Measurements from ENCODE around the gene MEIS2. TPM values are rescaled to one million over a fixed set of nuclear protein-coding genes. Genes with fewer than 3 reads are reported as not detected.

MEIS2 gene
- total RNA-seq, 2 donors from 2014 or later: 7.1 to 9.7 TPM

DNA sequence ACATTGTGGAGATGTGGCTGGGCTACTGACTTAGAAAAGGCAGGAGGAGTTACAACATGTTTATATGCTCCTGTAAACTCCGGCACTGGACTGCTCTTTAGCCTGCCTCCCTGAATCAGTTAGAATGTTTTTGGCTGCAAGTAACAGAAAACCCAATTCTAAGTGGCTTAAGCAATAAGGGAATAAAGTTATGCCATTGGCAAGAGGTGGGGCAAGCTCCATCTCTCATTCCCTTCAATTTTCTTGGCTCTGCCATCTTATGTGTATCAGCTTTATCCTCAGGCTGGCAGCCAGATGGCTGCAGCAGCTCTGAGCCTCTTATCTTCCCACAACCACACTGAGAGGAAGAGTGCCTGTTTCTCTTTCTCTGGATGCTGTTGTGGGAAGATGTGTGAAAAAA lies 22.4 kb upstream of the MEIS2 start:
- no peak overlapping the region for H3K9ac ChIP-seq (ENCODE audit: extremely low read depth, low read length, poor library complexity, severe bottlenecking)
- H3K27ac Mint-ChIP-seq: no peak overlapping the region
- WGBS, 2 experiments (ENCODE audit: insufficient coverage in 1 of 2, insufficient read length in 1 of 2): 94 to 100% methylated on average over 1 of the region's 1 CpG
- peaks cover 16% of the 10 kb centered on the region for H3K4me1 Mint-ChIP-seq
- TF ChIP-seq, protein P1, sequence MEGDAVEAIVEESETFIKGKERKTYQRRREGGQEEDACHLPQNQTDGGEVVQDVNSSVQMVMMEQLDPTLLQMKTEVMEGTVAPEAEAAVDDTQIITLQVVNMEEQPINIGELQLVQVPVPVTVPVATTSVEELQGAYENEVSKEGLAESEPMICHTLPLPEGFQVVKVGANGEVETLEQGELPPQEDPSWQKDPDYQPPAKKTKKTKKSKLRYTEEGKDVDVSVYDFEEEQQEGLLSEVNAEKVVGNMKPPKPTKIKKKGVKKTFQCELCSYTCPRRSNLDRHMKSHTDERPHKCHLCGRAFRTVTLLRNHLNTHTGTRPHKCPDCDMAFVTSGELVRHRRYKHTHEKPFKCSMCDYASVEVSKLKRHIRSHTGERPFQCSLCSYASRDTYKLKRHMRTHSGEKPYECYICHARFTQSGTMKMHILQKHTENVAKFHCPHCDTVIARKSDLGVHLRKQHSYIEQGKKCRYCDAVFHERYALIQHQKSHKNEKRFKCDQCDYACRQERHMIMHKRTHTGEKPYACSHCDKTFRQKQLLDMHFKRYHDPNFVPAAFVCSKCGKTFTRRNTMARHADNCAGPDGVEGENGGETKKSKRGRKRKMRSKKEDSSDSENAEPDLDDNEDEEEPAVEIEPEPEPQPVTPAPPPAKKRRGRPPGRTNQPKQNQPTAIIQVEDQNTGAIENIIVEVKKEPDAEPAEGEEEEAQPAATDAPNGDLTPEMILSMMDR (conservative IDR thresholded peaks at IDR 0.05): no peak
- no peaks in the 10 kb centered on the region for H3K27me3 ChIP-seq (ENCODE audit: control insufficient read depth, insufficient read depth, low read length, poor library complexity, severe bottlenecking)
- peaks cover 2% of the 10 kb centered on the region for H3K27me3 Mint-ChIP-seq (ENCODE audit: insufficient read depth)
- no peaks in the 10 kb centered on the region for H3K9me3 ChIP-seq (ENCODE audit: control insufficient read depth, low read length)
- H3K36me3 ChIP-seq (ENCODE audit: control insufficient read depth, insufficient read depth, low read length): no peaks in the 10 kb centered on the region
- H3K36me3 Mint-ChIP-seq (ENCODE audit: low read depth): no peaks in the 10 kb centered on the region
- no peaks in the 10 kb centered on the region for H3K9me3 Mint-ChIP-seq
- H3K4me3 Mint-ChIP-seq: no peak overlapping the region
- H3K27ac ChIP-seq (ENCODE audit: low read depth, low read length): no peak overlapping the region
- H3K4me3 ChIP-seq (ENCODE audit: low read length): no peak overlapping the region
- no peaks in the 10 kb centered on the region for H3K4me1 ChIP-seq (ENCODE audit: control insufficient read depth, insufficient read depth, low read length)
- no peak for DNase-seq

DNA sequence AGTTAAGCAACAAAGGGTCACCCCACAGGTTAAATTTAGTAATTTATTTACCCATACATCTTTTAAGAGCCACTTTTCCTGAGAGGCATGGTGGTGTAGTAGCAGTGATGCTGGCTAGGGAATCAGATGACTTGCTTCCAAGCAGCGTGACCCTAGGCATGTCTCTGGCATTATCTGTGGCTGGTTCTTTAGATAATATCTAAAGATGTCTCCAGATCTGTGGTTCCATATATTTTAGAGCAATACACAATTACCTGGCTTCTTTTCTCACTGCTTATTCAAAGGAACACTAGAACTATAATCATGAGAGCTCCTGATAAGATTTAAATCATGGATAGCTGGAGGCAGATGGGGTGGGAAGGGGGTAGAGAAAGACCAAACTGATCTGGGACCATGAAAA lies 21.1 kb upstream of the MEIS2 start:
- no peaks in the 10 kb centered on the region for H3K9me3 Mint-ChIP-seq
- WGBS, 2 experiments (ENCODE audit: insufficient coverage in 1 of 2, insufficient read length in 1 of 2): 100% methylated on average over 1 of the region's 1 CpG
- Histone ChIP-seq H3K27me3 (ENCODE audit: control insufficient read depth, insufficient read depth, low read length, poor library complexity, severe bottlenecking) (no peaks in the 10 kb centered on the region), H3K9me3 (ENCODE audit: control insufficient read depth, low read length) (no peaks in the 10 kb centered on the region), H3K9ac (ENCODE audit: extremely low read depth, low read length, poor library complexity, severe bottlenecking) (no peak overlapping the region), H3K27ac (ENCODE audit: low read depth, low read length) (no peak overlapping the region), H3K4me1 (ENCODE audit: control insufficient read depth, insufficient read depth, low read length) (no peaks in the 10 kb centered on the region), H3K4me3 (ENCODE audit: low read length) (no peak overlapping the region), H3K36me3 (ENCODE audit: control insufficient read depth, insufficient read depth, low read length) (no peaks in the 10 kb centered on the region)
- H3K4me1 Mint-ChIP-seq: peaks cover 16% of the 10 kb centered on the region
- DNase-seq: no peak
- H3K27me3 Mint-ChIP-seq (ENCODE audit: insufficient read depth): peaks cover 5% of the 10 kb centered on the region
- H3K36me3 Mint-ChIP-seq (ENCODE audit: low read depth): no peaks in the 10 kb centered on the region
- H3K27ac Mint-ChIP-seq: no peak overlapping the region
- no peak overlapping the region for H3K4me3 Mint-ChIP-seq
- TF ChIP-seq, protein P1 (conservative IDR thresholded peaks at IDR 0.05): no peak

DNA sequence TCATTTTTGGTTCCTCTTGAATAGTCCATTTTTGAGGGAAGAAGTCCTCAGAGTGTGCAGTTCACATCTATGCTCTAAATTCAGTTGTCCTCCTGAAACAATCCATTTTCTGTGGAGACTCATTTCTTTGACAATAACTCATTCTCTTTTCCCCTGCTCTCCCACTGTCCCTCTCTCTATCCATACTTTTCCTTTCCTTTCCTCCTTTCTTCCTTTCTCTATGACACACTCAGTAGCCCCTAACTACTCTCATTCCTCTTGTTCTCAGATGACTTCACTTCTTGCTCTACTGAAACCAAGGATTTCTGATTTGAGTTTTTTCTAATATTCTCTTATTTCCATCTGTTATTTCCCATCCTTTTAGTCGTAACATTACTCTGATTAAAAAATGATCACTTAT lies 16.7 kb upstream of the MEIS2 start:
- Histone ChIP-seq H3K4me3 (ENCODE audit: low read length) (no peak overlapping the region), H3K9ac (ENCODE audit: extremely low read depth, low read length, poor library complexity, severe bottlenecking) (no peak overlapping the region), H3K9me3 (ENCODE audit: control insufficient read depth, low read length) (no peaks in the 10 kb centered on the region), H3K27ac (ENCODE audit: low read depth, low read length) (no peak overlapping the region), H3K4me1 (ENCODE audit: control insufficient read depth, insufficient read depth, low read length) (no peaks in the 10 kb centered on the region), H3K36me3 (ENCODE audit: control insufficient read depth, insufficient read depth, low read length) (no peaks in the 10 kb centered on the region), H3K27me3 (ENCODE audit: control insufficient read depth, insufficient read depth, low read length, poor library complexity, severe bottlenecking) (peaks cover 28% of the 10 kb centered on the region)
- Mint-ChIP-seq H3K27me3 (ENCODE audit: insufficient read depth) (peaks cover 41% of the 10 kb centered on the region), H3K4me3 (no peak overlapping the region), H3K36me3 (ENCODE audit: low read depth) (no peaks in the 10 kb centered on the region), H3K9me3 (no peaks in the 10 kb centered on the region), H3K4me1 (peaks cover 2% of the 10 kb centered on the region), H3K27ac (no peak overlapping the region)
- 100% methylated on average over 1 of the region's 1 CpG; no CpG with 5 or more reads in 1 of the 2 experiments for WGBS, 2 experiments (ENCODE audit: insufficient coverage in 1 of 2, insufficient read length in 1 of 2)
- TF ChIP-seq, protein P1 (conservative IDR thresholded peaks at IDR 0.05): no peak
- no peak for DNase-seq
